Adrenal gland (tissue), 5 donors: Measurements from ENCODE around the gene RALB.
A peak's percentile ranks its signal among the peaks of the same experiment; 100 is the strongest.

ENCODE experiments used
- CTCF ChIP-seq, 6 experiments: fragments of 450-650 bp in 4 of 6; fragments of 200-600 bp in 2 of 6; sonication (generic) in 1 of 6; IDR thresholded peaks; 1 replicate in 5 of 6; 2 replicates in 1 of 6; pipeline versions ENCODE4 v1.5.1 to v1.8.0; 2016 to 2021; ENCODE audit warnings: antibody characterized with exemption in 6 of 6, mild to moderate bottlenecking in 2 of 6, moderate library complexity in 1 of 6
- POLR2A ChIP-seq, 2 donors: fragments of 450-650 bp; IDR thresholded peaks; one replicate each; pipeline ENCODE4 v1.6.1; 2017; ENCODE audit warnings: antibody characterized with exemption in 2 of 2, mild to moderate bottlenecking in 2 of 2, moderate library complexity in 1 of 2
- donor health status: DM: no; HTN: no; CAD: no.

GRCh38 chr2:120253021-120253882 lies 600 bp downstream of the RALB start:
- TF ChIP-seq CTCF (IDR thresholded peaks at IDR 0.05) (peak in 5 of 6 experiments; percentile 24 to 48 (median 30)), POLR2A (IDR thresholded peaks at IDR 0.05) (peak; percentile 30 to 62)
